ENCODE data around the gene WDR77.

DNA sequence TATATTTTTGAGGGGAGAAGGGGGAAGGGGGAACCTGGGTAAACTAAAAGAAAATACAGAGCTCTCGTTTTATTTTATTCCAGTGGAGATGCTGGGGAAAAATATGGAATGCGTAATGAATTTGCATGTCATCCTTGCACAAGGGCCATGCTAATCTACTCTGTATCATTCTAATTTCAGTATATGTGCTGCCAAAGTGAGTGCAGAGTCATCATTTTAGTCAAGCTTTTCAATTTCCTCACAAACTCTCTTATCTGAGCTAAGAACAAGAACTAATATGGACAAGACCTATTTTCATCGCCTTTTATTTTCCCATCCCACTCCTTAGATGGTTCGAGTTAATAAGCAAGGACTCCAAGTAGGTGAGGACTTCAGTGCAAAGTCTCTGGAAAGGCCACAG is 41.2 kb upstream of the WDR77 start:
- TF ChIP-seq CTCF (conservative IDR thresholded peaks at IDR 0.05 in 1 of 2, IDR thresholded peaks at IDR 0.05 in 1 of 2; ENCODE audit: extremely low read depth in 1 of 2, insufficient read depth in 1 of 2, low read depth in 1 of 2, low read length in 2 of 2): no peak
- no peak for TF ChIP-seq EZH2 (IDR thresholded peaks at IDR 0.05; ENCODE audit: borderline replicate concordance, low read length)
